Jurkat, Clone E6-1 (cell line): Measurements from ENCODE around the gene SMARCA2.

Experiments used
- DNase-seq: peaks from one replicate; pipeline ENCODE4 v3.0.0-alpha.2; 2011; ENCODE audit warnings: low read depth, low spot score
- H3K4me3 ChIP-seq: 2 replicates; pipeline ENCODE4 v1.5.1; 2011; ENCODE audit warnings: mild to moderate bottlenecking, low read length, control low read depth, moderate library complexity

The SMARCA2 gene

DNA sequence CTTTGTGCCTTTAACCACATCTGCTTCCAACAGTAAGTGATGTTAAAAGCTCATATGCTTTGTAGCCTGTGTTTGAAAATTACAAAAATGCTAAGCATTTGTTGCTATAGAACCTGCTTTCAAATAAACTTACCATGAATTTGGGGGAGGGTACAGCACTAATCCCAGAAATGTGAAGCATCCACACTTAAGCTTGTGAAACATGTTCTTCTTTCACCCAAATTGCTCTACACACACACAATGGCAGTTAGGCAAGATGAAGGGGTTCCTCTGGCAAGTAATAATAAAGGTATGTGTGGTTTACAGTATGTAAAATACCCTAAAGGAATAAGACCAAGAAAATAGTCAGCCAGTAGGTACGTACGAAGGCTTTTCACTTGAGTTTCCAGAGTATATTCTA, 165.6 kb downstream of the SMARCA2 start:
- DNase-seq: no peak
- no peak overlapping the region for H3K4me3 ChIP-seq

DNA sequence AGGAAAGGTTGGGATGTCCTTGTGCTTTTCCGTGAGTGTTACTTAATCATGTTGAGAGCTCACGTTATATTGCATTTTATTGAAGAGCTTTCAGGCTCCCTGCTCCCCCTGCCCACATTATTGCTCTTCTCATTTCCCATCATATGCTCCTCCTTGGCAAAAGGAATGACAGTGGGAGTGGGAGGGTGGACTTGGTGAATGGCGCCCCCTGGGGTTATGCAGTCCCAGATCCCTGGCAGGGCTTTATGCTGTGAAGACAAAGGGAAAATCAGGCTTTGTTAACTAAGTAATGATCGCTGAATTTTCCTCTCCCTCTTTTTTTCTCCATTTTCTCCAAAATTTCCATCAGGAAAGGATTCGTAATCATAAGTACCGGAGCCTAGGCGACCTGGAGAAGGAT, 166.6 kb downstream of the SMARCA2 start:
- H3K4me3 ChIP-seq: no peak overlapping the region
- DNase-seq: no peak

DNA sequence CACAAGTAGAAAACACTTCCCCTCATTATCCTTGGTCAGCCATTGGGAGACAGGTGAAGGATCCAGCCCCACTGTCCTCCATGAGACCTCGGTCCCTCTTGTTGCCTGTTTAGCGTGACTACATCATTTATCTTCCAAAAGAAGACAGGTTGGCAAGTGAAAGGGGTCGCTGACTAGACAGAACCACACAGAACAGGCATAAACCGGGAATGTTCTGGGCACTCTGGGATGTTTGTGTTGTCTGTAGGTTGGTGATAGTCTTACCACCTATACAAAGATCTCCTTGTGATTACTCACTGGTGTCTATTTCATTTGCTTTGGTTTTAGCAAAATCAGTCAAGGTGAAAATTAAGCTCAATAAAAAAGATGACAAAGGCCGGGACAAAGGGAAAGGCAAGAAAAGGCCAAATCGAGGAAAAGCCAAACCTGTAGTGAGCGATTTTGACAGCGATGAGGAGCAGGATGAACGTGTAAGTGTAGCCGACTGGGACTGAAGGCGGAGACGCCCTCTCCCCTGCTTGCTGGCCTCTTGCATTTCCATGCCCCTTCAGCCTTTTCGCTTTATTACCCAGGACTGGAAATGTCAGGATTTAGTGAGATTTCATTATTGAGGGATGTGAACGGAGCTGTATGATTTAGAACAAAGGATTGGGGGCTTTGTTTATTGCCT, 175.9 kb downstream of the SMARCA2 start:
- no peak for DNase-seq

GRCh38 chr9:2191609-2191972, 176.4 kb downstream of the SMARCA2 start:
- DNase-seq: no peak

More for the DNA sequence above, 175.9 kb downstream of the SMARCA2 start:
- H3K4me3 ChIP-seq: no peak overlapping the region

DNA sequence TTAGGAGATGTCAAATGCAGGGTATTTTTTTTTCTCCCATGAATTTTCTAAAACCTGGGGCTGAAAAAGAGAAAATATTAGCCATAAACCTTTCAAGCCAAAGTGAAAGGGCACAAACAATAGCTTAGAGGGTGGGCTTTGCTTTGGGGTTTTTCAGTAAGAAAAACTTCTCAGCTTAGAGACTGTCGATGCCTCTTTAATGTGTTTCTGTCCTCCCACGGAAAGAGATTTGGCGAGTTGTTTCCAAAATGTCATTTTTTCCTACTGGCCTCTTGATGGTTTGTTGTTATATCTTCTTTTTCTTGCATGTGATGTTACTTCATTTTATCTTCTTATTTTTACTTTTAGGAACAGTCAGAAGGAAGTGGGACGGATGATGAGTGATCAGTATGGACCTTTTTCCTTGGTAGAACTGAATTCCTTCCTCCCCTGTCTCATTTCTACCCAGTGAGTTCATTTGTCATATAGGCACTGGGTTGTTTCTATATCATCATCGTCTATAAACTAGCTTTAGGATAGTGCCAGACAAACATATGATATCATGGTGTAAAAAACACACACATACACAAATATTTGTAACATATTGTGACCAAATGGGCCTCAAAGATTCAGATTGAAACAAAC, 177.3 kb downstream of the SMARCA2 start:
- DNase-seq: no peak
- no peak overlapping the region for H3K4me3 ChIP-seq

More at GRCh38 chr9:2191609-2191972, 176.4 kb downstream of the SMARCA2 start:
- H3K4me3 ChIP-seq: no peak overlapping the region

DNA sequence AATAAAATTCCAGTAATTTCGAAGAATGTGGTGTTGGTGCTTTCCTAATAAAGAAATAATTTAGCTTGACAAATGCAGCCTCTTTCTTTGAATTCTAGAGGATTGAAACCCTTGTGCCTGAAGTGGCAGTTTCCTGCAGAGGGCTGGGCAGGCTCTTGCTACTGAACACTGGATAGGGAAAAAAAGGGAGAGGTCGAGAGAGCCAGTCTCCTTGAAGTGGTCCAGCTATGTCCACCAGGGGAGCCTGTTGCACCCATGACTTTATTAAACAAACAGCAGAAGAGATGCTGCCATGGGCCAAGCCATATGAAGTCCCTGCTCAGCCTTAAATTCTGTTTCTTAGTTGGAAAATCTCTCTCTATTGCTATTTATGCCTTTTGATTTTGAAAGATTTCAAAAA, 178.4 kb downstream of the SMARCA2 start:
- no peak overlapping the region for H3K4me3 ChIP-seq
- no peak for DNase-seq

GRCh38 chr9:2195211-2195610, 180.1 kb downstream of the SMARCA2 start:
- no peak for DNase-seq
- H3K4me3 ChIP-seq: no peak overlapping the region

DNA sequence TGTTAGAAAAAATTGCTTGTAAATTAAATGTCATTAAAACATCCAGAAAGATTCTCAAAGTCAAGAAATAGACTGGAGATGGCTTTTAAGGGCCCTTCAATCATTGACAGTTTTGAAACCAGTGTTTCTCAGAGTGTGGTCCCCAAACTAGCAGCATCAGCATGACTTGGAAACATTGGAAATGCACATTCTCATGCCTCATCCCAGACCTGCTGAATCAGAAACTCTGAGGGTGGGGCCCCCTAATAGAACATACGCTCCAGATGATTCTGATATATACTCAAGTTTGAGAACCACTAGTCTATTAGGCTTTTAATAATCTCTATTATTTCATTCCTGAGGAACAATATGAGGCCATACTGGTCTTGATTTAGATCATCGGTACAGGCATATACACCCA, 181.6 kb downstream of the SMARCA2 start:
- no peak for DNase-seq
- H3K4me3 ChIP-seq: no peak overlapping the region

GRCh38 chr9:2198956-2199635, 183.9 kb downstream of the SMARCA2 start:
- H3K4me3 ChIP-seq: no peak overlapping the region
- no peak for DNase-seq

DNA sequence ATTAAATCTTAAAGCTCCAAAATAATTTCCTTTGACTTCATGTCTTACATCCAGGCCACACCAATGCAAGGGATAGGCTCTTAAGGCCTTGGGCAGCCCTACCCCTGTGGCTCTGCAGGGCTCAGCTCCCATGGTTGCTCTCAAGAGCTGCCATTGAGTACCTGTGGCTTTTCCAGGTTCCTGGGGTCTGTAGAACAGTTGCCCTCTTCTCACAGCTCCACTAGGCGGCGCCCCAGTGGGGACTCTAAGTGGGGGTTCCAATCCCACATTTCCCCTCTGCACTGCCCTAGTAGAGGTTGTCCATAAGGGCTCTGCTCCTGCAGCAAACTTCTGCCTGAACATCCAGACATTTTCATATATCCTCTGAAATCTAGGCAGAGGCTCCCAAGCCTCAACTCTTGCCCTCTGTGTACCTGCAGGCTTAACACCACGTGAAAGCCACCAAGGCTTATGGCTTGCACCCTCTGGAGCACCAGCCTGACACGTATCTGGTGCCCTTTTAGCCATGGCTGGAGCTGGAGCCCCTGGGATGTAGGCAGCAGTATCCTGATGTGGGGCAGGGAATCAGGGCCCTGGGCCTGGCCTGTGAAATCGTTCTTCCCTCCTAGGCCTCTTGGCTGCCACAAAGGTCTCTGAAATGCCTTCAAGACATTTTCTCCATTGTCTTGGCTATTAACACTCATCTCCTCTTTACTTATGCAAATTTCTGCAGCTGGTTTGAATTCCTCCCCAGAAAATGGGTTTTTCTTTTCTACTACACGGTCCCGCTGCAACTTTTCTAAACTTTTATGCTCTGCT, 185.1 kb downstream of the SMARCA2 start:
- H3K4me3 ChIP-seq: no peak overlapping the region
- no peak for DNase-seq

DNA sequence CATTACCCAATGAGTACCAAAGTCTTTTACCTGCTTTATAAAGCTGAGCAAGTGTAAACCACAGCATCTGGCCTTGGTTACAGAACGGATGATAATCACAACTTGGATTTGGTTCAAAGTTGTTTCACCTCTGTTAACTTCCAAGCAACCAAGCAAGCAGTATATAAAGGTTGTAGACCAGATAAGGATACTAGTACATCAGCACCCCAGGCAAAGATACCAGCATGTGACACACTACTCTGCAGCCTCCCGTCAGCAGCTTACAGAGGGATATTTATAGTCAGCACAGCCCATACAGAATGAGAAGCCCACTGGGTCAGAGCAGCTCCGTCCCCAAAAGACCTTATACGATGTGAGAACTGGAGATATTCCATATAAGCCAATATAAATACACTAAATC, 193.3 kb downstream of the SMARCA2 start:
- DNase-seq: no peak
- H3K4me3 ChIP-seq: no peak overlapping the region

- H3K4me3 ChIP-seq: no peak overlapping the region
- DNase-seq: no peak
Measured at GRCh38 chr9:2208991-2209390, 193.8 kb downstream of the SMARCA2 start.

GRCh38 chr9:2209400-2209799, 194.3 kb downstream of the SMARCA2 start:
- DNase-seq: no peak
- H3K4me3 ChIP-seq: no peak overlapping the region

GRCh38 chr9:2210201-2210600, 195.1 kb downstream of the SMARCA2 start:
- no peak for DNase-seq
- H3K4me3 ChIP-seq: no peak overlapping the region

GRCh38 chr9:2213830-2214468, 198.8 kb downstream of the SMARCA2 start:
- H3K4me3 ChIP-seq: no peak overlapping the region
- DNase-seq: no peak

DNA sequence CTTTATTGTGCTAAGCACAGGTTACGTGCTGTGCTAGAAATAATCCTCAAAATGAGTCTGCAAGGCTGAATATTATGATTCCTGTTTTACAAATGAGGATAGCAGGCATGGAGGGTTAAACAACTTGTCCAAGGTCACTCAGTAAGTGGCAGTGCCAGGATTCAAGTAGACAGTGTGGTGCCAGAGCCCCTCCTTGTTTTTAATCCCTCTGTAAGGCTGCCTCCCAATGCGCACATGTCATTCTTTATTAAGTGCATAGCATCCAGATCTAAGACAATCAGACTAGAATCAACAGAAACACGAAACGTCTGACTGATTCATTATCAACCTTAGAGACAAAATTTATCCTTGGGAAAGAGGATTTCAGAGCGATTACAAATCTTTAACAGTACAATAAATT, 199.6 kb downstream of the SMARCA2 start:
- DNase-seq: no peak
- H3K4me3 ChIP-seq: no peak overlapping the region

DNA sequence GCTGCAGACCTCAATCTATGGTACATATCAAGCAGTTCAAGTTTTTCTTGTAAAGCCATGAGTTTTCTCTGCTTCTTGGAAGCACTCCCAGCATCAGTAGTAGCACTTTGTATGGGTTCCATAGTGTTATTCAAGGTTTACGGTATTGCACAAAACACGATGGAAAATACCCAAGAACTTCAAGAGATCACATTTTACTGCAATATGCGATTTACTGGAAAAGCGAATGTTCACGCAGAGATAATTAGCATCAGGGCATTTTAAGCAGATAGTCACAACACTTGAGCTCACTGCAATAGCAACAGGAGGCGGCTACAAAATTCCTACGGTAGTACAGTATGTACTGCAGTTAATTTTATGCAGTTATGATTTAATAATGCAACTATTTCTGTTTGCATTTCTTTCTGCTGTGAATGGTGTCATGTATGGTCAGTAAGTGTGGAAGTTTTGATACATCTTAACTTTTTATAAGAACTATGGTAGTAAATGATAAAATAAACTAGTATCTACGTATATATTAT, 200.8 kb downstream of the SMARCA2 start:
- no peak overlapping the region for H3K4me3 ChIP-seq
- DNase-seq: no peak

- DNase-seq: no peak
- no peak overlapping the region for H3K4me3 ChIP-seq
Measured at GRCh38 chr9:2216591-2216990, 201.4 kb downstream of the SMARCA2 start.

GRCh38 chr9:2217540-2217939, 202.4 kb downstream of the SMARCA2 start:
- DNase-seq: no peak
- no peak overlapping the region for H3K4me3 ChIP-seq
